Activated CD8-positive, alpha-beta T cell treated with anti-CD3 and anti-CD28 coated beads for 36 hours (primary cell): ENCODE measurements around the gene NID1. TPM values are rescaled to one million over a fixed set of nuclear protein-coding genes. Genes with fewer than 3 reads are reported as not detected.
A peak's percentile ranks its signal among the peaks of the same experiment; 100 is the strongest.

Experiments used
- ATAC-seq: fragments of 200-7000 bp; cut with Tn5 transposase; one replicate; pipeline ENCODE4 v1.10.0; 2021; ENCODE audit warnings: mild to moderate bottlenecking, moderate library complexity
- CTCF ChIA-PET: fragments of 350-600 bp; sonication (Branson Sonifier 250); formaldehyde crosslinking; loops from one replicate; lab custom pipeline; 2021; ENCODE audit warnings: antibody characterized with exemption; lab: Charles Lee
- POLR2A ChIA-PET: fragments of 350-600 bp; sonication (Branson Sonifier 250); formaldehyde crosslinking; loops from one replicate; lab custom pipeline; 2021; ENCODE audit warnings: antibody characterized with exemption; lab: Charles Lee
- DNase-seq: peaks from one replicate; pipeline ENCODE4 v3.0.0-alpha.2; 2020
- H3K27ac Mint-ChIP-seq: one replicate; pipeline ENCODE4 v1.8.0; 2021; ENCODE audit warnings: mild to moderate bottlenecking, mixed read lengths
- H3K27me3 Mint-ChIP-seq: one replicate; pipeline ENCODE4 v1.8.0; 2021; ENCODE audit warnings: mixed read lengths
- H3K36me3 Mint-ChIP-seq: one replicate; pipeline ENCODE4 v1.8.0; 2021; ENCODE audit warnings: low read depth, mixed read lengths
- H3K4me1 Mint-ChIP-seq: one replicate; pipeline ENCODE4 v1.8.0; 2021; ENCODE audit warnings: low read depth, mixed read lengths
- H3K4me3 Mint-ChIP-seq: one replicate; pipeline ENCODE4 v1.8.0; 2021; ENCODE audit warnings: mild to moderate bottlenecking, moderate library complexity, mixed read lengths
- H3K9me3 Mint-ChIP-seq: one replicate; pipeline ENCODE4 v1.8.0; 2021; ENCODE audit warnings: mixed read lengths
- intact Hi-C: fragments of 100-400 bp; cut with micrococcal nuclease; formaldehyde crosslinking; loops from one replicate; pipeline ENCODE4 v1.10.0; 2022
- total RNA-seq, 2 experiments: library from RNA; stranded (reverse); gene quantifications; one replicate each; pipeline ENCODE4 v1.2.3, GENCODE V29; 2021
- TF ChIP-seq, protein P1 (sequence below): fragments of 200-600 bp; IDR thresholded peaks from one replicate; pipeline ENCODE4 v1.8.0; 2022; ENCODE audit warnings: antibody characterized with exemption, mild to moderate bottlenecking

NID1 gene
- total RNA-seq, 2 experiments from 2014 or later, result 0.04 to 0.07 TPM

DNA sequence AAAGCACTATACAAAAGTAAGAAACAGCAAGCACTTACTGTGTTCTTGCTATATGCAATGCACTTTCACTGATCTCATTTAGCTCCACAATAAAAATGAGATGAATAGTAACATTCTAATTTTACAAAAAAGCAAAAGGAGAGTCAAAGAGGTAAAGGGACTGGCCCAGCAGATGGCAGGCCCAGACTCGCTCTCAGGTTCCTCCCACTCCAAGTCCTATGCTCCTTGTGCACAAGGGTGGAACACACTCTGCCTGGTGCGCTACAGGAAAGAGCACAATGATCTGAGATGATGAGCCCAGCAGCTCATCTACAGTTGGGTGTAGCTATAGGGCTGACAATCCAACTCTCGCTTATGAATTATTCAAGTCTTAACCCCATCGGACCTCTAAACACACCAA lies 104.1 kb downstream of the NID1 start:
- ATAC-seq (no peak), DNase-seq (no peak)
- POLR2A ChIA-PET, result no interaction called here
- CTCF ChIA-PET, result interaction anchor here (1.2 to 7.9 kb wide), 2 partner anchors 11 to 122 kb away, joined by 3 to 72 read pairs; no protein-coding TSS in a partner anchor
- H3K27ac Mint-ChIP-seq, result no peak overlapping the region
- intact Hi-C loops, result no loop called here
- H3K27me3 Mint-ChIP-seq, result no peaks in the 10 kb centered on the region
- peaks cover 21% of the 10 kb centered on the region for H3K4me1 Mint-ChIP-seq
- no peaks in the 10 kb centered on the region for H3K36me3 Mint-ChIP-seq
- H3K4me3 Mint-ChIP-seq, result no peak overlapping the region
- TF ChIP-seq, protein P1, sequence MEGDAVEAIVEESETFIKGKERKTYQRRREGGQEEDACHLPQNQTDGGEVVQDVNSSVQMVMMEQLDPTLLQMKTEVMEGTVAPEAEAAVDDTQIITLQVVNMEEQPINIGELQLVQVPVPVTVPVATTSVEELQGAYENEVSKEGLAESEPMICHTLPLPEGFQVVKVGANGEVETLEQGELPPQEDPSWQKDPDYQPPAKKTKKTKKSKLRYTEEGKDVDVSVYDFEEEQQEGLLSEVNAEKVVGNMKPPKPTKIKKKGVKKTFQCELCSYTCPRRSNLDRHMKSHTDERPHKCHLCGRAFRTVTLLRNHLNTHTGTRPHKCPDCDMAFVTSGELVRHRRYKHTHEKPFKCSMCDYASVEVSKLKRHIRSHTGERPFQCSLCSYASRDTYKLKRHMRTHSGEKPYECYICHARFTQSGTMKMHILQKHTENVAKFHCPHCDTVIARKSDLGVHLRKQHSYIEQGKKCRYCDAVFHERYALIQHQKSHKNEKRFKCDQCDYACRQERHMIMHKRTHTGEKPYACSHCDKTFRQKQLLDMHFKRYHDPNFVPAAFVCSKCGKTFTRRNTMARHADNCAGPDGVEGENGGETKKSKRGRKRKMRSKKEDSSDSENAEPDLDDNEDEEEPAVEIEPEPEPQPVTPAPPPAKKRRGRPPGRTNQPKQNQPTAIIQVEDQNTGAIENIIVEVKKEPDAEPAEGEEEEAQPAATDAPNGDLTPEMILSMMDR, result no peak
- peaks cover 10% of the 10 kb centered on the region for H3K9me3 Mint-ChIP-seq

DNA sequence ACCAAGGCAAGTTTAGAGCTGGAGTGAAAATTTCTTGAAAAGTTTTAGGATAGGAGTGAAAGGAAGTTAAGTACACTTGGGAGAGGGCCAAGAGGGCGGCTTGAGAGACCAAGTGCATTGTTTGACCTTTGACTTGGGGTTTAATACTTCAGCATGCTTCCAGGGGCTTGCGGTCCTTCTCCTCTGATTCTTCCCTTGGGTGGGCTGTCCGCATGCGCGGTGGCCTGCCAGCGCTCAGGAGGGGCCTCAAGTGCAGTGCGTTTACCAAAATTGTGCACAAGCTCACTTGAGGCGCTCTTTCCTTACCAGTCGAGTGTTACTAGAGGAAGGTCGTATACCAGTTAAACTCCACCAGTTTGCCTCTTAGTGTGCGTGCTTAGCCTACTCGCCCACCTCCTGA lies 106.9 kb downstream of the NID1 start:
- no peak for ATAC-seq
- POLR2A ChIA-PET, result interaction anchor here (0.7 to 2.1 kb wide), 3 partner anchors 14 to 224 kb away, joined by 3 to 7 read pairs (median 5); no protein-coding TSS in a partner anchor
- H3K9me3 Mint-ChIP-seq, result no peaks in the 10 kb centered on the region
- no peaks in the 10 kb centered on the region for H3K36me3 Mint-ChIP-seq
- no peak for DNase-seq
- H3K27ac Mint-ChIP-seq, result no peak overlapping the region
- CTCF ChIA-PET, result interaction anchor here (1.4 to 7.9 kb wide), 3 partner anchors 14 to 115 kb away, joined by 4 to 72 read pairs (median 6); no protein-coding TSS in a partner anchor
- H3K27me3 Mint-ChIP-seq, result no peaks in the 10 kb centered on the region
- no peak overlapping the region for H3K4me3 Mint-ChIP-seq
- peaks cover 35% of the 10 kb centered on the region for H3K4me1 Mint-ChIP-seq
- intact Hi-C loops, result no loop called here
- TF ChIP-seq, protein P1, result no peak

DNA sequence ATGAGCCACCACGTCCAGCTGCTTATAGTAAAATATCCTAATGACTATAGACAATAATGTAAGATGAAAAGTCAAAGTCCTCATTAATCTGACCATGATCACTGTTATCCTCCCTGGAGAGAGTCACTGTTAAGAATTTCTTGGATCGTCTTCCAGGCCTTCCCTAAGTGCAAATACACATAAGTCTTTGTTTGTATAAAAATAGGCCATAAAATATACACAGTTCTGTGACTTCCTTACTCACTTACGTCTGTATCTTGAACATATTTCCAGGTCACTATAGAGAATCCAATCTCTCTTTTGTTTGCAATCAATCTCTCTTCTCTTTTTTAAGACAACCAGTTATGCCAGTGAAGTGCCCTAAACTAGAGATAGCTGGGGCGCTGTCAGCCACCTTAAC lies 109.1 kb downstream of the NID1 start:
- ATAC-seq (no peak), DNase-seq (no peak)
- ChIA-PET POLR2A (interaction anchor here (1.0 to 1.4 kb wide), 2 partner anchors 16 to 89 kb away, joined by 3 to 4 read pairs; partner anchors contain the start of gene LYST), CTCF (interaction anchor here (0.7 to 6.9 kb wide), 4 partner anchors 10 to 109 kb away, joined by 3 to 48 read pairs (median 5); no protein-coding TSS in a partner anchor)
- no peaks in the 10 kb centered on the region for H3K36me3 Mint-ChIP-seq
- H3K27me3 Mint-ChIP-seq, result no peaks in the 10 kb centered on the region
- intact Hi-C loops, result no loop called here
- no peak overlapping the region for H3K4me3 Mint-ChIP-seq
- no peak overlapping the region for H3K27ac Mint-ChIP-seq
- no peaks in the 10 kb centered on the region for H3K9me3 Mint-ChIP-seq
- TF ChIP-seq, protein P1, result no peak
- H3K4me1 Mint-ChIP-seq, result peaks cover 51% of the 10 kb centered on the region

DNA sequence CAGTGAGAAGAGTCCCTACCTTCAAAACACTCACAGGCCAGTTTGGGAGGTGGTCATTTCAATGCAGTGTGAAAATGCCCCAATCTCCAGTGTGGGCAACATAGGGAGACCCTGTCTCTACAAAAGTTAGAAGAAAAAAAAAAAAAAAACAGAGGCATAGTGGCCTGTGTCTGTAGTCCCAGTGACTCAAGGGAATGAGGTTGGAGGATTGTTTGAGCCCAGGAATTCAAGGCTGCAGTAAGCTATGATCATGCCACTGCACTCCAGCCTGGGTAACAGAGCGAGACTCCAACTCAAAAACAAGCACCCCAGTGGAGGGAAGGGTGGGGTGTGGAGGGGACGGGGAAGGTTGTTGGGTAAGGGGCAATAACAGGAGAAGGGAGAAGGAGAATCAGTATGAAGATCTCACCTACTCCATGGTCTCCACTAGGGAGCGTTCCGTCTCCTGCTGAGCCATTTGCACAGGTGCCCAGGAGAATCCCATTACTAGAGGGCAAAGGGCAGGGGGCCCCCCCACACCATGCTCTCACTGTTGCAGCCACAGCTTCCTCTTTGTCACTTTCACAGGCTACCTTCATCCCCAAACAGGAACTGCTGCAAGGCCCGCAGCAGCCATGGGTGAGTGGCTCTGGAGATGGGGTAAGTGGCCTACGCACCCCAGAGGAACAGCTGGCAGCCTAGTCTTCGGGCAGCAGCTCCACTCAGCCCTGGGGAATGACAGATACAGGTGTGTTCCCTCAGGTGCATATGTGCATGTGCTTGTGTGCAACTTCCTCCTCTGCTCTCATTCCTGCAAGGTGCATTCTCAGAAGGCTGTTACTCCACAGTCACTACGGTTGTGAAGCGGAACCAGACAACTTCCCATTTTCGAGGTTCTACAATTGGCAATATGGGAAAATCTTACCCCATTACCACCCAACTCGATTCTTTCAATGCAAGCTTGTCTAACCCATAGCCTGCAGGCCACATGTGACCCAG lies 110.3 kb downstream of the NID1 start:
- H3K4me3 Mint-ChIP-seq, result no peak overlapping the region
- H3K36me3 Mint-ChIP-seq, result no peaks in the 10 kb centered on the region
- ChIA-PET POLR2A (interaction anchor here (0.5 to 2.4 kb wide), 6 partner anchors 17 to 1709 kb away, joined by 3 to 6 read pairs (median 4); partner anchors contain the start of gene LYST), CTCF (interaction anchor here (0.7 to 6.9 kb wide), 10 partner anchors 11 to 108 kb away, joined by 3 to 48 read pairs (median 4); no protein-coding TSS in a partner anchor)
- peaks cover 52% of the 10 kb centered on the region for H3K4me1 Mint-ChIP-seq
- peak; percentile 82 for ATAC-seq
- no peaks in the 10 kb centered on the region for H3K27me3 Mint-ChIP-seq
- peak; percentile 80 for DNase-seq
- TF ChIP-seq, protein P1, result no peak
- intact Hi-C loops, result loop anchor here (5.0 kb wide), 1 partner anchor 37 kb away; no protein-coding TSS in a partner anchor
- peak overlapping the region; percentile 26 for H3K27ac Mint-ChIP-seq
- no peaks in the 10 kb centered on the region for H3K9me3 Mint-ChIP-seq
